Epidermal melanocyte (primary cell): ENCODE results near the gene NSL1.
"Not testable (repeated sequence)": the region's sequence is repeated elsewhere in the genome, so short reads cannot be mapped to it uniquely, and the experiment has no call there.

Experiments used
- DNase-seq: peaks from one replicate; pipeline ENCODE4 v3.0.0; 2011; ENCODE audit warnings: low spot score; ENCODE audit not compliant: insufficient read length

NSL1 gene

DNA sequence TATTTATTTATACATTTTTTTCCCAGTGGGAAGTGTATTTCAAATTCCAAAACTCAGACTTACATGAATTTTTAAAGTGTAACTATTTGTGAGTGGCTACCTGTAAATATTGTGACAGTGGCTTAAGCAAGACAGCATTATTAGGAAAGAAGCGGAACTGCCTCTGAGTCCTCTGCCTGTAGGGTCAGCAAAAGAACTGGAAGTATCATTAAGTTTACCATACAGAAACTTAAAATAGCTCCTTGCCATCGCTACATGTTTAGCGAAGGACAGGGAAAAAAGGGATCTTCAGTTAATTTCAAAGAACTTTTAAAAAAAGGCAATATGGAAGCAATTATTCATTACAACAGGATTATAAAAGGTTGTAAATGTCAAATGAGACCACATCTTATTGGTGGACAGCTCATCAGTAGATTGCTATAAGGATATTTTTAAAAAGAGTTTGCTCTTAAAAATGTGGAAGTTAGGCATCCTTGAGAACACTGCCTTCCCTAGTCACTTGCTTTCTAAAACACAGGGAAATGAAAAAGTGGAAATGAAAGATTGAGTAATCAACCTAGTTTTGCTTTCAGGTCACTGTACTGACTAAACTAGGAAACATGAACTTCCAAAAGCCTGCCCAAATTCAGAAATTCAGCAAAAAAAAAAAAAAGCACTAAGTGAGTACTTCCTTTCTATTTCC, 39.2 kb downstream of the NSL1 start:
- no peak for DNase-seq

GRCh38 chr1:212749821-212750535, 41.6 kb downstream of the NSL1 start:
- peak; percentile 50 for DNase-seq

- no peak for DNase-seq
Measured at GRCh38 chr1:212746546-212746945, 45.0 kb downstream of the NSL1 start.

DNA sequence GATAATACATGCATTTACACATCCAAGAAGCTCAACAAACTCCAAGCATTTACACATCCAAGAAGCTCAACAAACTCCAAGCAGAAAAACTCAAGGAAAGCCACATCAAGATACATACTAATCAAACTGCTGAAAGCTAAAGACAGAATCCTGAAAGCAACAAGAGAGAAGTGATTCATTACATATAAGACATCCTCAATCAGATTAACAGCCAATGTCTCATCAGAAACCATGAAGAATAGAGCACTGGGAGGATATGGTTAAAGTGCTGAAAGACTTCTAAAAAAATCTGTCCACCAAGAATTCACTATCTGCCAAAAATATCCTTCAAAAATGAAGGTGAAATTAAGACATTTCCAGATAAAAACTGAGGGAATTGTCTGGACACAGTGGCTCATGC, 46.3 kb downstream of the NSL1 start:
- no peak for DNase-seq

DNA sequence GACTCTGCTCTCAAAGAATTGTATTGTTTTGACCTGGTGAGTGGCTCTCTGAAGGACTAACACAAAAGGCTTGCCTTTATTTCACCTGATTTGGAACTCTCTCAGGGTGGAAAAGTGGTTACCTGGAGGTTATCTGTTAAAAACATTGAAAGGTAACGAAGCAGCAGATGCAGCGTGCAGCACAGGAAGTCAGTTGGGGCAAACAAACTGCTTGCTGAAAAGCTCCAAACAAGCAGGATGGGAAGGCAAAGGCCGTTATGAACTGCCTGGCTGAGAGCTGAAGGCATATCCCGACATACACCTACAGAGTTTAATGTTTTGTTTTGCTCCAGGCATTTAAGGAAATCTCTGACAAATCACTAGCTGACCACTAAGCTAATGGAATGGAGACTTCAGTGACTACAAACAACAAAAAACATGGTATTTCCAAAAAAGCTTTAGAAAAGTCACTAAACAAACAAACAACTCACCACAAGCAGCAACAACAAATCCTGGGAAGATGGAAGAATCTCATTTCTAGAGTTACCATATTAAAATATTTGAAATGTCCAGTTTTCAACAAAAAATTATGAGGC, 47.6 kb downstream of the NSL1 start:
- DNase-seq = no peak

DNA sequence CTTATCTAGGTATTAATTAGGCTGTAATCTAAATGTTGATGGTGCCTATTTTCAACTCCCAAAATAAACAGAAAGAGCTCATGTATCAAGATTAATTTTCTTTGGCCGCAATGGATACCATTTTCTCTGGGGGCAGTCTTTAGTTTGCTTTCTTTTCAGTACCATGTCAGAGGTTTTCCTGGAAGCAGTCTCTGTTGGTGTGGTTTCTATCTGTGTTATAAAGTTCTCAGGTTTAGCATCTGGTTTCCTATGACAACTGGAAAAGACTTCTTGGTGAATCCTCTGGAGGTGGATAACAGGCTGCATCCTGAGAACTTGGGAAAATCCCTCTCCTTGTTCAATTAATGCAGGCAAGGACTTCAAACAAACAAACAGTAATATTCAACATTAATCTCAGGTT, 53.2 kb downstream of the NSL1 start:
- no peak for DNase-seq

GRCh38 chr1:212737559-212737958, 54.0 kb downstream of the NSL1 start:
- no peak for DNase-seq

- DNase-seq = no peak
Measured at GRCh38 chr1:212733109-212733508, 58.5 kb downstream of the NSL1 start.

DNA sequence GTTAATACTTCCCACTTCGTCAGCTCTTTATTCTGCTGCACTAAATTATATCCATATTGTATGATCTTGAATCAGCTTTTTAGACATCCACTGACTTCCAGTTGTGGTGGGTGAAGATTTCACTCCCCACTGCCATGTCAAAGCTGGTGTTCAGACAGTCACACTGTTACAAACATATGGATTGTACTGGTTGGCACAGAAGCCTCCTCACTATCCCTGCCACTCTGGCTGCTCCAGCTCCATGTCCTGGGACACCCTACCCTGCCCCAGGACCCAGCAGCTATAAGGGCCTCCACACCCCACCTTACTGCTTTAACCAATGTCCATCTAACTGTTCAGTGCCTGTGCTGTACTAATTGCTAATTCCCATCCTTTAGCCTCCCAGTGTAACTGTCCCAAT, 59.9 kb downstream of the NSL1 start:
- no peak for DNase-seq

- no peak for DNase-seq
Measured at GRCh38 chr1:212728606-212729005, 63.0 kb downstream of the NSL1 start.

DNA sequence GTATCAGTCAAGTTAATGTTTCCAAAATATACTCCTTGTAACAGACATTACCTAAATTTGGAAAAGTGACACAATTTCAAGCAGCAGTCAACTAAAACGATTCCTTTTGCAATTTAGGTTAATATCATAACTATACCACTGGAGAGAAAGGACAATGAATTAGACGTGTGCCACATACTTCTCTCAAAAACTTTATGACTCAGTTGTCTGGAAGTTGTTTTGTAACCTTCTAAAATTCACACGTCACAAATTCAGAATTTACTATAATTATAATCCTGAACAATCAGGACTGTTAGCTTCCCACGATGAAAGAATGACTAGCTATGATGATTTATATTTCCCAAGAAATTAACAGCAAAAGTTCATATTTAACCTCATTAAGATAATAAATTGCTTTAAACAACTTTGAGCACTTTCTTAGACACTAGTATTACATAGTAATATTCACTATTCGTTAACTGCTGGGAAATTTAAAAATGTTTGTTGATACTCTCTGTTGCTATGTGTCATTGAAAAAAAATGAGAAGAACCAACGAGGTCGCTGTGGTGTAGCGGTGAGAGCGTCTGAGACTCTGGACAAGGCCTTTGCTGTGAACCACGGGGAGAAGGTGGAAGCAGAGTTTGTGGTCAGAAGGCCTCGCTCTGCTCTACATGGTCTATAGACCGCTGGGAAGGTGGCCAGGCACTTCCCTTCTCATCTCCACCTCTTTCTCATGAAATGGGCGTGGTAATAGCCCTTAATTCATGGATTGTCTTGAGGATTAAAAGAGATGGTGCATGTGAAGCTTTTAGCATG, 64.0 kb downstream of the NSL1 start:
- DNase-seq = no peak

- DNase-seq = not testable (repeated sequence)
Measured at GRCh38 chr1:212724679-212725078, 66.9 kb downstream of the NSL1 start.

- no peak for DNase-seq
Measured at GRCh38 chr1:212722270-212722957, 69.2 kb downstream of the NSL1 start.

- no peak for DNase-seq
Measured at GRCh38 chr1:212721388-212722247, 70.0 kb downstream of the NSL1 start.

DNA sequence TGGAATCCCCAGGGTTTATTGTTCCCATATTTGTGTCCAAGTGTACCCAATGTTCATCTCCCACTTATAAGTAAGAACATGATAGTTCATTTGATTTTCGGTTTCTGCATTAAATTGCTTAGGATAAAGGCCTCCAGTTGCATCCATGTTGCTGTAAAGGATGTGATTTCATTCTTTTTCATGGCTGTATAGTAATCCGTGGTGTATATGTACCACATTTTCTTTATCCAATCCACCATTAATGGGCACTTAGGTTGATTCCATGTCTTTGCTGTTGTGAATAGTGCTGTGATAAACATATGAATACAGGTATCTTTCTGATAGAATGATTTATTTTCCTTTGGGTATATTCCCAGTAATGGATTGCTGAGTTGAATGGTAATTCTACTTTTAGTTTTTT, 71.9 kb downstream of the NSL1 start:
- DNase-seq = no peak

- DNase-seq = no peak
Measured at GRCh38 chr1:212718499-212718898, 73.1 kb downstream of the NSL1 start.

- DNase-seq = no peak
Measured at GRCh38 chr1:212716161-212716560, 75.4 kb downstream of the NSL1 start.

DNA sequence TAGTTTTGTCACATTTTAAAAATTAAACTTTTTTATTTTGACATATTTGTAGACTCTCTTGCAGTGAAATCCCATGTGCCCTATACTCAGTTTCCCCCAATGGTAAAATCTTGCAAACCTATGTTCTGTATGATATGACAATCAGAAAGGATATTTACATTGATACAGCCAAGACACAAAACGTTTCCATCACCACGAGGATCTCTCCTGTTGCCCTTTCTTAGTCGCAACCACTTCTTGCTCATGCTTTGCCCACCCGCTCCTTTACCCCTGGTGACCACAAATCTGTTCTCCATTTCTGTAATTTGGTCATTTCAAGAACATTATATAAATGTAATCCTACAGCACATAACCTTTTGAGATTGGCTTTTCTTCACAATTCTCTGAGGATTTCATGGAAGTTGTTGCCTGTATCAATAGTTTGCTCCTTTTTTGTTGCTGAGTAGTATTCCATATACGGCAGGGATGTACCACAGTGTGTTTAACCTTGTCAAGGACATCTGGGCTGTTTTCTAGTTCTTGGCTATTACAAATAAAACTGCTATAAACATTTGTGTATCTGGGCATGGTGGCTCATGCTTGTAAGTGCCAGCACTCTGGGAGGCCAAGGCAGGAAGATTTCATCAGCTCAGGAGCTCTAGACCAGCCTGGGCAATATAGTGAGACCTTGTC, 78.0 kb downstream of the NSL1 start:
- no peak for DNase-seq

DNA sequence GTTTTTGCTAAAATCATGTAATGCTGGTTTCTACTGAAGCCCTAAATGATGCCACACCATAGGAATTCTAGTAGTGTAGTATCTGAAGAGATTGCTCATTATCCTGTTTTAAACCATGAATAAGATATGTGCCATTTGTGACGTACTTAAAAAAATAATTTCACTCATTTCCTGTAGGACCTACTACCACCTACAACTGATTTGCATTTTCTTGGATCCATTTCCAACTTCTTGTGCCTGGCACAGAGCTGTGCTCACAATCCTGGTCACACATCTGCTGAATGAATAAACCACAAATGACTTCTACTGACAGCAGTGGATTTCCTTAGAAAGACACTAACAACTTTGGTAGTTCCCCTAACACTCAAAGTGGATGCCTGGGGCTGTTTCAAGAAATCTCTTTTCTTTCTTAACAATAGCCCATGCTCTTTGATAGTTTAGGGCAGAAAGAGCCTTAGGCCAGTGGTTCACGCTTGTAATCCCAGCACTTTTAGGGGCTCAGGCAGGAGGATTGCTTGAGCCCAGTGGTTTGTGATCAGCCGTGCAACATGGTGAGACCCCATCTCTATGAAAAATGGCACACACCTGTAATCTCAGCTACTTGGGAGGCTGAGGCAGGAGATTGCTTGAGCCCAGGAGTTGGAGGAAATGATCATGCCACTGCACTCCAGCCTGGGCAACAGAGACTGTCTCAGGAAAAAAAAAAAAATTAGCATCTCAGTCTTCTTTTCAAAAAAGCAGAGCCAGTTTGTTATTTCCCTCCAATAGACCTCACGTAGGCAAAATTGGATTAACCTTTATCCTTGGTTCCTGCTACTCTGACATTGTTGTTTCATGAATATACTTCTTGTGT, 78.9 kb downstream of the NSL1 start:
- no peak for DNase-seq
